Fibroblast of skin of back (primary cell): ENCODE results near the gene PRCD.
"Not testable (repeated sequence)": the region's sequence is repeated elsewhere in the genome, so short reads cannot be mapped to it uniquely, and the experiment has no call there.

Source experiments
- DNase-seq: peaks from one replicate; pipeline ENCODE4 v3.0.0-alpha.2; 2013

Gene PRCD

GRCh38 chr17:76557368-76558197, 17.7 kb downstream of the PRCD start:
- peak; percentile 96 for DNase-seq

DNA sequence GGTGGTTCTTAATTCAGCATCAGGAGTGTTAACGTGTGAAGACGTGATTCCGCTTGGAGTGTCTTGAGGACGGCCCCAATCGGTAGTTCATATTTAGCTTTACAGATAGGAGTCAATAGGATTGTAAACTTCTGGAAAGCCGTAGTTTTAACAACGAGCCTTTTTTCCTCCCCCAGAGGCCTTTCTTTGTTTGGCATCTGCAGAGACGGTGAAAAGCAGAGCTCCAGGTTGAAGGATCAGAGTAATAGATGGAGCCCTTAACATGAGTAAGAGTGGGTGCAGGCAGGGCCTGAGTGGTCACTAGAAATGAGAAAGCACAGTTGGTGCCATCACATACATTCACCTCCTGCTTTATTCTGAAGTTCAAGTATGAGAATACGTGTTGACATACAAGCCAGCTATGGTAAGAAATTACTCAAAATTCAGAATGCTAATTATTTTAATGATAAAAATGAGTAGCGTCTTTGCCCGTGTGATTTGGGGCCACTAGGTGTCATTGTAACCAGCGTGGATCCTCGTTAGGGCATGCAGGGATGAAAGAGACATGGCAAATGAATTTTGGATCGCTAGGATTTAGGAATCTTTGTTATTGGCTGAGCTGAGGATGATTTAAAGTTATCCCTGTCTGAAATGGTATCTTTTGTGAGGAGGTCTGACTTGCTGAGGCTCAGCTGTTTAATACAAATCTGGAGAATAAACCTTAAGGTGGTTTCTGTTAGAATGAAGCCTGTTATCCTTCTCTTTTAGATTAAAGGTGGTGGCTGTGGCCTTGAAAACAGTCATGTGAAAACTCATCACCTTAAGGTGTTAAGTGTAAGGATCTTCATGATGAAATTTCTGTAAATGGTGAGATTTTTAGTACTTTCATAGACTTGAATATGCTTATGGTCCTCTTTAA, 18.6 kb downstream of the PRCD start:
- peak; percentile 50 for DNase-seq

DNA sequence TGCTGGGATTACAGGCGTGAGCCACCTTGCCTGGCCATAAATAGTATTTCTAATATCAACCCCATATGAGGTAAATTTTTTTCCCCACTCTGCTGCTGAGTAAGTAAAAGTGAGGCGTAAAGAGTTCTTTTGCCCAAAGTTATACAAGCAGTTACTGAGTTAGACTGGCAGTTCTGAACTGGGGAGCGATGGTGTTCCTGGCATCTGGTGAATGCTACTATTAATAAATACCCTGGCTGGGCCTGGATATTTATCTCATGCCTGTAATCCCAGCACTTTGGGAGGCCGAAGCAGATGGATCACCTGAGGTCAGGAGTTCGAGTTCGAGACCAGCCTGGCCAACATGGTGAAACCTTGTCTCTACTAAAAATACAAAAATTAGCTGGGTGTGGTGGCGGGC, 19.6 kb downstream of the PRCD start:
- DNase-seq: not testable (repeated sequence)

- no peak for DNase-seq
These were observed 20.4 kb downstream of the PRCD start for GRCh38 chr17:76560036-76560876.

DNA sequence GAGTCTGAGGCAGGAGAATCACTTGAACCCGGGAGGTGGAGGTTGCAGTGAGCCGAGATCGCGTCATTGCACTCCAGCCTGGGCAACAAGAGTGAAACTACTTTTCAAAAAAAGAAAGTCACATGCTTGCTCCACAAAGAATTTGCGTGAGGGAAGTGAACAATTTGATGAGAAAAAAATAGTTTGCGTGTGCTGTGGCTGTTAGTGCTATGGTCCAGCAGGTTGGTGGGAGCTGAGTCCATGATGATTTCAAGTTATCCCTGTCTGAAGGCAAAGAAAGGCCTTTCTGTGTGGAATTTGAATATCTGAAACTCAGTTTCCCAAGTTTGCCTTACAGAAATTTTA, 21.0 kb downstream of the PRCD start:
- no peak for DNase-seq

GRCh38 chr17:76561332-76561731, 21.5 kb downstream of the PRCD start:
- no peak for DNase-seq

DNA sequence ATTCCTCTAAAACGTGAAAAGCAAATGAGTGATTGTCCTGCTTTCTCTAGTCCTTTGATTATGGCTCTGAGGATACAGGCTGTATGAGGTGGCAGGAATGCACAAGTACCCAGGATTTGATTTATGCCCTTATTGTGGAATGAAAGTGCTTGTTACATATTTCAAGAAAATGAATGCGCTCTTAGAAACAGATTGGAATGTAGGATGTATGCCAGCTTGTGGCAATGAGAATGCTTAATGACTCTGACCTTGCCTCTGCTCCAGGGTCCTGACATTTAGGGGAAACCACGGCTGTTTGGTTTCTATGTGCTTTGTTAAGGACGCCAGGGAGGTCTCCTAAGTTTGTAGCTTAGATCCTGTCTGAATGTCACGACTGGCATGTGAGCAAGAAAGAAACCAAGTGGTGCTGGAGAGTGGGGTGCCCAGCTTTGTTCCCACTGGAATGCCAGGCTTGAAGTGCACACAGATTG, 22.0 kb downstream of the PRCD start:
- peak; percentile 30 for DNase-seq

DNA sequence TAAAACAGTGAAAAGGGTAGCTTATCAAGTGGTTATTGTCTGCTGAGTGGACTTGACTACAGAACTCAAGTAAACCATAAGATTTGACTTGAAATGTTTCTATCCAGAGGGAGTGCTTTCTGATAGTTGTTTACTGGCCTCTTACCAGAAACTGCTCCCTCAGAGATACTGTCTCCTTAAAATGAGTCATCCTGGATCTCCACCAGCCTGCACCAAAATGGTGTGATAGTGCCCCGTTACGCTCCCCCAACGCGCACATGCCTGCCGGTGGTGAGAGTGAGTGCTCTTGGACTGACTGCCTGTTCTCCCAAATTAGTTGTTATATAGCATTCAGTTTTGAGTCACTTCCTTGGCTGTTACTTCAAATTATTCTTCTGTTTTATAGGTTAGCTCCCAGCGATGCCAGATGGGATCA, 22.9 kb downstream of the PRCD start:
- peak; percentile 38 for DNase-seq

- DNase-seq: not testable (repeated sequence)
These were observed 23.5 kb downstream of the PRCD start for GRCh38 chr17:76563359-76563758.

- peak; percentile 13 for DNase-seq
These were observed 25.3 kb downstream of the PRCD start for GRCh38 chr17:76564991-76565727.

DNA sequence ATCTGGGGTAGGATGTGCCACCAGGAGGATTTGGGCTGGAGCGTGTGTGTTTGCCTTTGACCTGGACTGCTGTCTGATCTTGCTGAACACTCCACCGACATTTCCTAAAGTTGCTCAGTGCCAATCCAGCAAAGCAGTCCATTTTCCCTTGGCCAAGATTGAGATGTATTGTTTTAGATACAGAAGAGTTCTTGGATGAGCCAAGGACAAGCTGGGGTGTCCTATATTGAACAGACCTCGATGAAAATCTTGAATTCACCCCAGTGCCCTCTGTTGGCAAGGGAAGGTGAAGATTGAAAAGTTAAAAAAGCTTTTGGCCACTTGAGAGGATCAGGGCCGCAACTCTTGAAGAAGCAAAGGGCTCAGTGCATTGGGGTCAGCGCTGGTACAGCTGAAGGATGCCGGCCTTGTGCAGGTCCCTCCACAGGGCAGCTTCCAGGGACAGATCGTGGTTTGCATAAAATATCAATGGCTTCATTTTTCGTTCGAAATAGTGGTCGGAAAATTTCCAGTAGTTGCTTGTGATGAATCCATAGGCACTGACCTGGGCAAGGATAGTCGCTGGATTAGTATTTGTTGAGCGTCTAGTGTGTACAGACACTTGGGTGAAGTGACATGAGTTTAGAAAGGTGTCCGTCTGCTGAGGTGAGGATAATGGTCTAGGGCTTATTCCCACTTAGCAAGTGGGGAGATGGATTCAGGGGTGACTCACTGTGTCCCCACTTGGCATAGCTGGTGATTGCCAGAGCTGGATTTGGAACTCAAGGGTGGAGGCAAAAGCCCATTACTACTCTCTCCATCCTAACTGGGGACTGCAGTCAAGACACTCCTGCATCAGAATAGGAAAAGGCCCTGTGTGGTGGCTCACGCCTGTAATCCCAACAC, 26.1 kb downstream of the PRCD start:
- DNase-seq: no peak

- no peak for DNase-seq
These were observed 26.7 kb downstream of the PRCD start for GRCh38 chr17:76566613-76566943.

- DNase-seq: no peak
These were observed 27.2 kb downstream of the PRCD start for GRCh38 chr17:76566988-76567431.

DNA sequence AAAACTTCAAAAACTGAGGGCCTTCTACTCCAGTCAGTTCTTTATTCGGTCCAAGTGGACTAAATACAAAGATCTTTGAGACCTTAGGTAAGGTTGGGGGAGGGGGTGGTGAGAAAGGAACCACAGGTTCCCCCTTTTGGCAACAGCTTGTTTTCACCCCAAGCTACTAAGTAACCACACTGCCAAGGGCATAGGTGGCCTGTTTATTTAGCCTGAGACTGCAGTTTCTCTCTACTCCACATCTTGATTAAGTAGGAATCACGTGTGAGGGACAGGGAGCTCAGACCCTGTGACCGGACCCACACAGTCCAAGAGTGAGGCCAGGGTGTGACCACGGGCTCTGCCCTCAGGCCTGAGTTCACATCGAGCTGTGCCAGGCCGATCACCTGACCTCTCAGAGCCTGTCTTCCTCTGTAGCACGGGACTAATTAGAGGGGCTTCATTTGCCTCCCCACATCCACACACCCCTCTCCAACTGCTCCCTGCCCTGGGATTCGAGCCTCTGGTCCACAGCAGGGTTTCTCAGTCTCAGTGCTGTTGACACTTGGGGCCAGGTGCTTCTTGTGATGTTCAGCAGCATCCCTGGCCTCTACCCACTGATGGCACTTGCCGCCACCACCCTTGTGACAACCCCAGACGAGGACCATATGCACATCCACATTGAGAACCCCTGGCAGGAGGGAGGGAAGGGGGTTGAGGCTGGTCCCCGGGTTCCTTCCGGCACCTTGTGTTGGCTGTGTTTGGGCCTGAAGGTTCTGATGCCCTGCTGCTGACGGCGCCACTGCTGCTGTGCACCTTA, 28.0 kb downstream of the PRCD start:
- no peak for DNase-seq

GRCh38 chr17:76568811-76569221, 29.0 kb downstream of the PRCD start:
- no peak for DNase-seq

GRCh38 chr17:76569607-76570279, 29.9 kb downstream of the PRCD start:
- DNase-seq: no peak

DNA sequence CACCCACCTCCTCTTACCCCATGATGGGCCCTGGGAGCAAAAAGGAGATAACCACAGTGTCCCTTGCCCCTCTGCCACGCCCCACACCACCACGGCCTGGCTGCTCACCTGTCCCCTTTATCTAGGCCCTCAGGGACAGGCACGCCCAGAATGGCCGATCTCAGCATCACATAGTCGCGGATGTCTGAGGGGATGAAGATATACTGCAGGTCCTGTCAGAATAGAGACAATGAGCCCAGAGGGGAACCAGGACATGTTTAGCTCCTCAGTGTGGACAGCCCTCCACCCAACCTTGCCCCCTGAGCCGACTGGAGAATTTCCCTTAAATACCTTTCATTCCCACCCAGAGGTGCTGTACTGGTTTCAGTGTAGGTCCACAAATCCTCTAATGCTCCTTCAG, 30.6 kb downstream of the PRCD start:
- no peak for DNase-seq

DNA sequence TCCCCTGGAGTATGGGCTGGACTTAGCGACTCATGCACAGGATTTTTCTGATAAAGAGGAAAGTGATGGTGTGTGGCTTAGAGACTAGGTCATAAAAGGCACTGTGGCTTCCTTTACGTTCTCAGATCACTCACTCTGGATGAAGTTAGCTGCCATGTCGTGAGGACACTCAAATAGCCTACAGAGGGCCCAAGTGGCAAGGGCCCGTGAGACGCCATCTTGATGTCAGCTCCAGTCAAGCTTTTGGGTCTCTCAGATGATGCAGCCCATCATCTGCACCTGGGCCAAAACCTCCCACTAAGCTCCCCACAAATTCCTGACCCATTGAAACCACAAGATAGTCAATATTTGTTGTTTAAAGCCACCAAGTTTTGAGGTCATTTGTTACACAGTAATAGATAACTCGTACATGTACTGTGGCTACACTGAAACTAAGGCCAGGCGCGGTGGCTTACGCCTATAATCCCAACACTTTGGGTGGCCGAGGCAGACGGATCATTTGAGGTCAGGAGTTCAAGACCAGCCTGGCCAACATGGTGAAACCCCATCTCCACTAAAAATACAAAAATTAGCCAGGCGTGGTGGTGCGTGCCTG, 31.1 kb downstream of the PRCD start:
- no peak for DNase-seq
